Activated naive CD8-positive, alpha-beta T cell treated with anti-CD3 and anti-CD28 coated beads, Interleukin-2, amount 50 U/mL, for 16 hours (primary cell): ENCODE data around the gene MMP11.

ENCODE experiments used
- DNase-seq: peaks from one replicate; pipeline ENCODE4 v3.0.0-alpha.2; 2020; ENCODE audit warnings: low read depth, low spot score

Gene MMP11

DNA sequence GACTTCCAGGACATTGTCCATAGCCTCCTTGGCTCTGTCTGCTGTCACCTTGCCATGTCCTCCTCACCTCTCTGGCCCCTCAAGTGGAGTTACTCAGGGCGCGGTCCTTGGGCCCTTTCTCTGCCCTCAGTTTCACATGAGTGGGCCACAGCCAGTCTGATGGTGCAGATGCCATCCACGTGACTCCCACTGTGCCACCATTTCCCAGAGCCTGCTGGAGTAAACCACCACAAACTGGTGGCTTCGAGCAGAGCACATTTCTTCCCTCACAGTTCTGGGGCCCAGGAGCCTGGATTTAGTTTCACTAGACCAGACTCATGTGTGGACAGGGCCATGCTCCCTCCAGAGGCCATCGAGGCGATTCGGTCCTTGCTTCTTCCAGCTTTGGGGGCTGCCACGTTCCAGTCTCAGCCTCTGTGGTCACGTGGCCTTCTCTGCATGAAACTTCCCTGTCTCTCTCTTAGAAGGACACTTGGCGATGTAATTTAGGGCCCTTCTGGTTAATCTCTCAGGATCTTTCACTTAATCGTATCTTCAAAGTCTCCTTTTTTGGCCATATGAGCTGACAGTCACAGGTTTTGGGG is 28.7 kb downstream of the MMP11 start:
- DNase-seq: no peak

DNA sequence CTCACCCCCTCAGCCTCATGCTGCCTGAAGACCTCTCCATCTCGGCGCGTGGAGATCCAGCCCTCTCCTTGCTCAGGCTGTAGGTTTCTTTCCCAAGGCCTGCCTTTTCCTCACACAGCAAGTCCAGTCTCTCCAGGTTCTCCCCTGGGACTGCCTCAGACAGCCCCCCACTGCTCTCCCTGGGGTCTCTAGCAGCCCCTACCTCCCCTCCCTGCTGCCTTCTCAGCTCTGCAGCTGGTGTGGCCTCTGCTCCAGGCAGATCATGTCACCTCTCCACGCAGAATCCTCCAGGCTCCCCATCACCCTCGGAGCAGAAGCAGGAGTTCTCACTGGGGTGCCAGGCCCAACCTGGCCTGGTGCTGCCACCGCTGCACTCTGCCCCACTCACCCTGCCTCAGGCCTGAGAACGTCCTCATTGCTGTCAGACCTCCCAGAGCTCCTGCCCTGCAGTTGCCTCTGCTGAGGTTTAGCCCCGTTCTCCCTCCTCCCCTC is 29.3 kb downstream of the MMP11 start:
- no peak for DNase-seq

DNA sequence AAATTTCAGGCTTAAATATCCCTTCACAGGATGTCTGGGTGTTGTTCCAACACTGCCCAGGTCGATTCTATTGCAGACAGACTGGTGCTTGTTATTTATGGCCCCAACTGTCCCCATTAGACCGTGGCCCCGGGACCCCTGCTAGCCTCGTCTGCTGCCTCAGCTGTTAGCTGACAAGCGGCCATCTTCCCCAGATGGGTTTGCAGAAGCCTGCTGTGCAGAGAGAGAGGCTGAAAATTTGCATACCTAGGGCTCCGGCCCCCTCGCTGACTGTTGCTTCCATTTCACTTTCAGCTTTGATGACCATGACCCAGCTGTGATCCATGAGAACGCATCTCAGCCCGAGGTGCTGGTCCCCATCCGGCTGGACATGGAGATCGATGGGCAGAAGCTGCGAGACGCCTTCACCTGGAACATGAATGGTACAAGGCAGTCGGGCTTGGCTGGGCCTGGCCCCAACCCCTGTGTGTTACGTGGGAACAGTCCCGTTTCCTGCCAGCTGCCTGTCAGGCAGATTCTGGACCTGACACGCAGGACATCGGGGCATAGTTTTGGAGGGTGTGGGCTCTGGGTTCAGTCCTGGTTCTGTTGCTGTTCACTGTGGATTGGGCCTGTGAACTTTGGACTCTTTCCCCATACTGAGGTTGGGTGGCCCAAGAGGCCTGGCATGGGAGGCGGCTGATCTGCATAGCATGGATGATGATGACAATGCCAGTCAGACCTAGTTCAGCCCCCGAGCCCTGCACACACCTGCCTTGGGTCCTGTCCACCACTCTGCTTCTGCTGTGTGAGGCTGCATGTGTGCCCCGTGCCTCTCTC is 30.6 kb downstream of the MMP11 start:
- DNase-seq: no peak

DNA sequence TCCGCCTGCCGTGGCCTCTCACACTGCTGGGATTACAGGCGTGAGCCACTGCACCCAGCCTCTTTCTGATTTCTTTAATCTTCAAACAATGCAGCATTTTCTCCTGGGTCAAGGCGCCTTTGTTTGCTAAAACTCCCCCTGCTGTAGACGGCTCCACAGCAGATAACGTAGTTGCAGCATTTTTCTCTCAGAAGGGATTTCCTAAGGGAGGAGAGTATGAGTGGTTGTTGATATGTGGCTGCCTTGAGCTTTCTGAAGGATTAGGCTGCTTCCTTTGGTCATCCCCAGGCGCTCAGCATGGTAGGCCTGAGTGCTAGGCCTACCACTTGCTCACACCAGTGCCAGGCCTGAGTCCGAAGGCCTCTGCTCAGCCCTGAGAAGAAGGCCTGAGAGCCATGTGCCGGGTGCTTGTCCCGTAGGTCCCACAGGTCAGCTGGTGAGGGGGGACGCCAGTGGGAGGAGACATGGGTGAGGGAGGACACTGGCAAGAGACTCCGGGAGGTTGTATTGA is 32.2 kb downstream of the MMP11 start:
- no peak for DNase-seq

DNA sequence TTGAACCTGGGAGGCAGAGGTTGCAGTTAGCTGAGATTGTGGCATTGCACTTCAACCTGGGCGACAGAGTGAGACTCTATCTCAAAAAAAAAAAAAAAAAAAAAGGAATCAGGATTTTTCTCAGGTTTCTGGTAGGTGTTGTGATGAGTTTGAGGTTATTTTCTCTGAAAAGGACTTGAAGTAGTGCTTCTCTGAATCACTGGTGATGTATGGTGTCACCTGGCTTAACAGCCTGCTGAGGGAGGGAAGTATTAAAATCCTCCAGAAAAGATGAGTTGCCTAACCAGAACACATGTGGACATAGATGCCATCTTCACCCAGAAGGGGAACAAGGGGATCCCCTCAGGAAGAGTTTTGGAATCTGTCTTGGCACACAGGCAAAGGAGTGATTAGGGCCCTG is 34.2 kb downstream of the MMP11 start:
- no peak for DNase-seq

DNA sequence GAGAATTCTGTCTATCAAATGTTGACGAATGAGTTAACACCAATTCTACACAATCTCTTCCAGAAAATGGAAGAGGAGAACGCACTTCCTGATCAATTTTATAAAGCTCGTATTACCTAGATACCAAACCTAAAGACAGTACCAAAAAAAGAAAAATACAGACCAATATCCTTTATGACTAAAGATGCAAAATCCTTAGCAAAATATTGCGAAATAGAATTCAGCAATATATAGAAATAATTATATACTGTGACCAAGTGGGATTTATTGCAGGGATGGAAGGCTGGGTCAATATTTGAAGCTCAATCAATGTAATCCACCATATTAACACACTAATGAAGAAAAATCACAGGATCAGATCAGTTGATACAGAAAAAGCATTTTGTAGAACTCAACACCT is 39.7 kb downstream of the MMP11 start:
- DNase-seq: no peak

DNA sequence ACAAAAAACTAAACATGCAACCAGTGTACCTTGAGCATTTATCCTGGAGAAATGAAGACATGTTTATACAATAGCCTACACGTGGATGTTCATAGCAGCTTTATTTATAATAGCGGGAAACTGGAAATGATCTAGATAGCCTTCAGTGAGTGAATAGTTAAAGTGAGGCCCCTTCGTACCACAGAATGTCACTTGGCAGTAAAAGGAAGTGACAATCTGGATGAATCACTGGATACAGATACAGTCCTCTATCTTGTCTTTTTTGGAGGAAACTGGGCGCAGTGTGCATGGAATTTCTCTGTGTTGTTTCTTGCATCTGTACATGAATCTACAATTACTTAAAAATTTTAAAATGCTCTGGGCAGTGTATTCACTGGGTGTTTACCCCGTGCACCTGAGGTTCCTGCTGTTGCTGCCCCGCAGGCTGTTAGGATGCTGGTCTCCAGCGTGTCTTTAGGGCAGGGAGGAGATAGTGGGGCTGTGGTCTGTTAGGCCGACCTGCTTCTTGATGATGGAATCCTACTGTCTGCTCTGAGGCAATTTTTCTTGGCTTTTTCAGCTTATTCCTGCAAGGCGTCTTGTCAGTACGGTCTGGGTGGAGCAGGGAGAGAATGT is 43.0 kb downstream of the MMP11 start:
- no peak for DNase-seq

DNA sequence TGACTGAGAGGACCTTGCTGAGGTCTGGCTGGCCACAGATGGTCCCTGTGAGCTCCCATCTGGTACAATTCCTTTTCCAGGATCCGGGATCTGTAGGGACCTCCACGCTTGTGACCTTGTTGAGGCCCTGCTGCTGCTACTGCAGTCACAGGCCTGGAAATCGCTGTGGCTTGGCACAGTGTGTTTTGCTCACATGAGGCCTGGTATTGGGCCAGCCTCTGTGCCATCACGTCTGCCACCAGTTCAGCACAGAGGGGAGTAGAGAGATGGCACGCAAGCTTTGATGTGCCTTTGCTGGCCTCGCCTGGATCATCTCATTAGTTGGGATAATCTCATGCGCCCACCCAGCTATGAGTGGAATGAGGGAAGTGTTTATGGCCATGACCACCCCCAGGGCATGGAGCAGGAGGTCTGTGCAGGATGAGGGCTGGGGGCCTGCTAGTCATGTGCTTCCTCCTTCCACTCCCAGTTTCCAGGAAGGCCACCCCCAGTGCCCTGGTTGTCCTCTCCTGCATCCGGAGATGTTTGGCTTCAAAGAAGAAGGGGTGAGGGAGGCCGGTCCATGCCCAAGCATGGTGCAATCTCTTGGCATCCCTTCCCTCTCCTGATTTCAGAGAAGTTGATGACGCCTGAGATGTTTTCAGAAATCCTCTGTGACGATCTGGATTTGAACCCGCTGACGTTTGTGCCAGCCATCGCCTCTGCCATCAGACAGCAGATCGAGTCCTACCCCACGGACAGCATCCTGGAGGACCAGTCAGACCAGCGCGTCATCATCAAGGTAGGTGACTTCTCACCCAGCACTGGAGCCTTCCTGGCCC is 43.7 kb downstream of the MMP11 start:
- DNase-seq: no peak

DNA sequence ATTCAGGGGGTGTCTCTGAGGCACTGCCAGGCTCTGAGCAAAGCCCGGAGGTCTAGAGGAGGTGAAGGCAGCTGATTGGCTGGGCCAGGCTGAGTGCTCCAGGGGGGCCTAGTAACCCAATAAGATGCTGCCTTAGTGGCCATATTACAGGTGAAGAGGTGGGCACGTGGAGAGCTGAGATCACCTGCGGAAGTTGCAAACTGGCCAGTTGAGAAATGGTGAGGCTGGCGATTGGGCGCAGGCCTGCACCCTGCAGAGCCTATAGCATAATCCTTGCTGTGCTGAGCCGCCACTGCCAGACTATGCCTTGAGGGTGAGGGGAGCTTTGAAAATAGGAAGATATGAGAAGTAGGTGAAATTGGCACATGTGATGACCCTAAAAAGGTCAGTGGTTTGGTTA is 44.5 kb downstream of the MMP11 start:
- no peak for DNase-seq

DNA sequence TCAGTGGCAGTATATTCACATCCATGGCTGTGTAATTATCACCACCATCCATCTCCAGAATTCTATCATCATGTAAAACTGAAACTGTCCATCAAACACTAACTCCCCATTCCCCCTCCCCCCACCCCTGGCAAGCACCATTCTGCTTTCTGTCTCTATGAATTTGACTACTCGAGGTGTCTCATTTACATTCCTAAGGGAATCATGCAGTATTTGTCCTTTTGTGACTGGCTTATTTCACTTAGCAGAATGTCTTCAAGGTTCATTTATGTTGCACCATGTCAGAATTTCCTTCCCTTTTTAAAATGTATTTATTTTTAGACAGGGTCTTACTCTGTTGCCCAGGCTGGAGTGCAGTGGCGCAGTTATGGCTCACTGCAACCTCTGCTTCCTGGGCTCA is 45.9 kb downstream of the MMP11 start:
- no peak for DNase-seq

DNA sequence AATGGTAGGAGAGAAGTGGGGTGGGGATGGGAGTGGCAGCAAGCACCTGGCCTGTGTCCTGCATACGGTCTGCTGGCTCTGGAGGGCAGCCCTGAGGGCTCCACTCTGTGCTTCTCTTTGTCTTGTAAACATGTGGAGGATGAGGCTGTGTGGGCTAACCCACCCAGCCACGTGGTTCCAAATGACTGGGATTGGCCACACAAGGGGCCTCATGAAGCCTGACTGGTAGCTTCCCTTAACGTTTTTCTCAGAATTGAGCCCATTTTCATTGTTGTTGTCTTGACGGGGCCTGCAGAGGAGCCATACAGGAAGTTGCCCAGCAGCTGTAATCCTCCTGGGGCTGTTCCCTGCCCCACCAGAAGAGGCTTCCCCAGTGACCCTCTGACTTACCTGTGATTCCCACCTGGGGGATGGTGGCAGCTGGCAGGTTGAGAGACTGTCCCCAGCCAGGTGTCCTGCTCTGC is 48.1 kb downstream of the MMP11 start:
- no peak for DNase-seq

DNA sequence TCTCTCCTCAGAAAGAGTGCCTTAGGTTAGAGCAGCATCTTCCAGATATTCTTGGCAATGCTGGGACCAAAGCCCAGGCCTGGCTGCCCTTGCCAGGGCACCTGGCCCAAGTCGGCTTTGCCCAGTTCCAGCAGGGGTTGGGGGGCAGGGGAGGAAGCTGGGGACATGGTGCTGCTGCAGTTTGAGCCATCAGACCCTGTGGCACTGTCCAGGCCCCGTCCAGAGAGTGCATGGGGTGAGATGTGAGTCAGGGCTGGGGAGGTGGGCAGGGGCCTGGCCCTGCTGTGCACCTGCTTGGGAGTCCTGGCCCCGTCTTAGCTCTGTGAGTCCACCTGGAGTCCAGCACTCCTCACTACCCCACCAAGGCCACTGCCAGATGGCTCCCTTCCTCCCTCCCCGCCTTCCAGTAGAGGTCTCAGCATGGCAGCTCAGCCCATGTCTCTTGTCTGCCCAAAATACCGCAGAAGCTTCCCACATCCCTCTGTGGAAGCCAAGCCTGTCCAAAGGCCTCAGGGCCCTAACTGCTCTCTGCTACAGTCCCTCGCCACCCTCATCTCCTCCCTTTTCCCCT is 49.5 kb downstream of the MMP11 start:
- no peak for DNase-seq

DNA sequence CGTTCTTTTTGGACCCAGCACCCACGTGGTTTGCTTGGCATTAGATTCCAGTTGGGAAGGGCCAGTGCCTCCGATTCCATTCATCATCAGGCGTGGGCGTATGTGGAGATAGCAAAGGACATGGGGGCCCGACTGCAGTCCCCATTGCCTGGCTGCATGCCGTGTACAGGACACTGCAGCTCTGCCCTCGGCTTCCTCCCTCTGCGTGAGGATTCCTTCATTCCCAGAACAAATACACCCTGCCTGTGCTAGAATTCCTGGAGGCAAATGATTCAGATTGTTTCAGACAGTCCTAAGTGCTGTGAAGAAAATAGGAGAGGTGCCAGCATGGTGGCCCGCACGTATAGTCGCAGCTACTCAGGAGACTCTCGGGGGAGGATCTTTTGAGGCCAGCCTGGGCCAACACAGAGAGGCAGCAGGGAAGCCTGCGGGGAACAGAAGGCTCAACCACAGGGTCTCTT is 50.7 kb downstream of the MMP11 start:
- DNase-seq: no peak

DNA sequence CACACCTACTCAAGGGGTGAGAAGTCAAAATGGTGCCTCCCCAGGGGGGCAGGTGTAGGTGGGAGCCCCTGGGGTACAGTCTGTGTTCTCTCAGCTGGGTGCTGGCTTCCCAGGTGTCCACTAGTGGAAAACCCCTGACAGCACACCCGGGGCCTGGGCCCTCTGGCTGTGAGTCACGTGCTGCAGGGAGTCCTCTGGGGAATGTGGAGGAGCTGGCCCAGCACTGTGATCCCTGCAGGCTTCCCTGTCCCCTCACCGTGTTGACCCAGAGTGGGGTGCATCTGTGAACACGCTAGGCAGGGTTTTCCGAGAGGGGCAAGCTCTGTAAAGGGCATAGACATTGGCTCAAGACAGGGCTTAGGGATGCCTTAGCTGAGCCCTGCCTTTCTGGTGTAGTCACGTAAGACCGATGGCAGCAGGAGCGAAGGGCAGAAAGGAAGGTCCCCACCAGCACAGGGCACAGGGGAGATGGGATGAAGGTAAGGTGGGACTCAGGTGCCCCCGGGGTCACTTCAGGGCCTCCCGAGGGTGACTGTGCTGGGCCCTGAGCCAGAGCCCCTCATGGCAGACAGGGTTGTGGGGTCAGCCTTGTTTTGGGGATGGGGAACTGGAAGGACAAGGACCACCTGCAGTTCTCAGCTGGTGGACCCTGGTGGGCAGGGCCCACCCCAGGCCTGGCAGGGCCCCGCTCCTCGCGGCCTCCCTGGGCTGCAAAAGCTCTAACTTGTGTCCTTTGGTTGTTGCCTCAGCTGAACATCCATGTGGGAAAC is 52.0 kb downstream of the MMP11 start:
- DNase-seq: no peak

DNA sequence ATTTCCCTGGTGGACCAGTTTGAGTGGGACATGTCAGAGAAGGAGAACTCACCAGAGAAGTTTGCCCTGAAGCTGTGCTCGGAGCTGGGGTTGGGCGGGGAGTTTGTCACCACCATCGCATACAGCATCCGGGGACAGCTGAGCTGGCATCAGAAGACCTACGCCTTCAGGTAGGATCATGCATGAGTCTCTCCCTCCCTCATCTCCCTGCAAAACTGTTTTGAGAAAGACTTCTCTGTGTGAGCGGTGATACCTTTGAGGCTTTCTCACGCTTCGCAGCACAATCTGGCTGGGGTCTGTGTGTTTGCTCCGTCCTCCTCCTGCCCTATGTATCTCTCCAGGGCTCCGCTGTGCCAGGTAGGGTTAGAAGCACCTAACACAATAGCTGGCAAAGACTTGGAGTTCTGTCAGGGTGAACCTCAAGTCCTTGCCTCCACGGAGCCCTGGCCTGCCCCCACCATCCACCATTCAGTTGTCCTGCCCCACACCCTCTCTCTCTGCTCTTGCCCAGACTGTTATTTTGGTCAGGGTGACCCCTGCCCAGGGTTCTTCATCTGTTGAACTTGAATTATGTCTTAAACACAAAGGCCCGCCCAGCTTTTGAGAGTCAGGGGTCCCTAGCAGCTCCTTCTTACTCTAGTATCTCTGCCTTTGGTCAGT is 52.7 kb downstream of the MMP11 start:
- DNase-seq: no peak

DNA sequence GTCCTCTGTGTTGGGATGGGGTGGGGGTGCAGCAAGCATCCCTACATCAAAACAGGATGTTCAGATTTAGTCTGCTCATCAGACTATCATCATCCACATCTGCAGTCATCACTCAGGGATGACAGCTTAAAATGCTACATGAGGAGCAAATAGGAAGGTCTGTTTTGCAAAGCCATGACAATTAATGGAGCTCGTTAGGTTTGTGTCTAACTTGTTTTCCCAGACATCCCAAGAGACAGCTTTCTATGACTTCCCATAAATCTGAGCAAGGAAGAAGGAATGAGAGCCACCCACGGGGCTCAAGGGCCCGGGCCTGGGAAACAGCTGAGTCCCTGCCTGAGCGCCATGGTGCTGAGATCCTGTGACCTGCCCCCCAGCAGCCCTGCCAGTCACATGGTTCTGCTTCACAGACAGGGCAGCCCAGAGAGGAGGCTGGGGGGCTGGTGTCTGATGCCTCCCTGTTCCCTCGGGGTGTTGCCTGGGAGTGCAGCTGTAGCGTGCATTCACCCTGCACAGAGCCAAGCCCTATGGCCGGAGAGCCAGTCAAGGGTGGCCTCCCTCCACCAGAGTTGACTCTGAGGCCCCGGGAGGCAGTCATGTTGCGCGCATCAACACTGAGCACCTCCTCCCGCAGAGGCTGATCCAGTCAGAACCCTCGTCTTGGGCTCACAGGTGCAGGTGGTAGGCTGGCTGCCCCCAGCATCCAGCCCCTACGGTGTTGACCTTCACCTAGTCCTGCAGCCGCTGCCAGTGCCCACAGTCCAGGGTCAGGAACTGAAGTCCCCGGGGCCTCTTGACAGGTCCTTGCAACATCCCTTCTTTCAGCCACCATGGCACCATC is 54.1 kb downstream of the MMP11 start:
- no peak for DNase-seq

DNA sequence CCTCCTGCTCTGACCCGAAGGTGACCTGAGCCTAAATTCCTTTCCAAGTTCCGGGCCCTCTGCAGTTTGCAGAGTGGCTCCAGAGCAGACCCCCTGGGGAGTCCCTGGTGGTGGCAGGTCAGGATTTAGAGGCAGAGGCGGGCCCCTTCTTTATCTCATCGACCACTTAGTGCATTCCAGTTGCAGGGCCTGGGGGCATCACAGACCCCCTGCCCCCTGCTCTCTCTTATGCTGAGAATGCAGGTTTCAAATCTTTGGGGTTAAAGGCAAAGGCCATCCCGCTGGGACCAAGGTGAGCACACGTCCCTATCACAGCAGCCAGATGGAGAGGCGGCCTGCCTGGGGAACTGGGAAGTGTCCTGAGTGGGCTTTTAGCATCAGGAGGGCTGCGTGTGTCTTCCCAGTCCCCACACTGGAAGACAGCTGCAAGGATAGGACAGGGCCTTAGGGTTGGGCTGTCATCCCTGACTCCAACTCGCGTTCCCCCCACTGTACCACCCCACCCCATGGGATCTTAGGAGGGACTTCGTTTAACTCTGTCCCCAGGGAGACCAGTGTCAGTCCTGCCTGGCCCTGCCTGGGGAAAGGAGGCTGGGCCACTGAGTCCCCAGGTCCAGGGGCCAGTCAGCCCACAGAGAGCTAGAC is 54.8 kb downstream of the MMP11 start:
- DNase-seq: no peak
